Duodenal mucosa (tissue), 2 donors: ENCODE results near the gene SH3TC1.

Experiments
- H3K27ac ChIP-seq: one replicate; pipeline ENCODE4 v1.7.0; 2013; ENCODE audit warnings: low read depth, low read length
- H3K27me3 ChIP-seq, 2 donors: one replicate each; pipeline ENCODE4 v1.7.0; 2013; ENCODE audit warnings: low read length in 2 of 2, control low read depth in 1 of 2; ENCODE audit not compliant: insufficient read depth in 2 of 2, control insufficient read depth in 1 of 2
- H3K36me3 ChIP-seq, 2 donors: one replicate each; pipeline ENCODE4 v1.7.0; 2013; ENCODE audit warnings: low read length in 2 of 2, control low read depth in 1 of 2; ENCODE audit not compliant: insufficient read depth in 2 of 2, control insufficient read depth in 1 of 2
- H3K4me1 ChIP-seq, 2 donors: one replicate each; pipeline ENCODE4 v1.7.0; 2013; ENCODE audit warnings: low read length in 2 of 2, control low read depth in 1 of 2; ENCODE audit not compliant: insufficient read depth in 2 of 2, control insufficient read depth in 1 of 2
- H3K4me3 ChIP-seq, 2 donors: one replicate each; pipeline ENCODE4 v1.7.0; 2013; ENCODE audit warnings: low read length in 2 of 2, low read depth in 1 of 2
- H3K9ac ChIP-seq, 2 donors: one replicate each; pipeline ENCODE4 v1.7.0; 2013; ENCODE audit warnings: low read length in 2 of 2, low read depth in 1 of 2
- H3K9me3 ChIP-seq, 2 donors: one replicate each; pipeline ENCODE4 v1.7.0; 2013; ENCODE audit warnings: low read length in 2 of 2, control low read depth in 1 of 2; ENCODE audit not compliant: control insufficient read depth in 1 of 2

SH3TC1 gene

DNA sequence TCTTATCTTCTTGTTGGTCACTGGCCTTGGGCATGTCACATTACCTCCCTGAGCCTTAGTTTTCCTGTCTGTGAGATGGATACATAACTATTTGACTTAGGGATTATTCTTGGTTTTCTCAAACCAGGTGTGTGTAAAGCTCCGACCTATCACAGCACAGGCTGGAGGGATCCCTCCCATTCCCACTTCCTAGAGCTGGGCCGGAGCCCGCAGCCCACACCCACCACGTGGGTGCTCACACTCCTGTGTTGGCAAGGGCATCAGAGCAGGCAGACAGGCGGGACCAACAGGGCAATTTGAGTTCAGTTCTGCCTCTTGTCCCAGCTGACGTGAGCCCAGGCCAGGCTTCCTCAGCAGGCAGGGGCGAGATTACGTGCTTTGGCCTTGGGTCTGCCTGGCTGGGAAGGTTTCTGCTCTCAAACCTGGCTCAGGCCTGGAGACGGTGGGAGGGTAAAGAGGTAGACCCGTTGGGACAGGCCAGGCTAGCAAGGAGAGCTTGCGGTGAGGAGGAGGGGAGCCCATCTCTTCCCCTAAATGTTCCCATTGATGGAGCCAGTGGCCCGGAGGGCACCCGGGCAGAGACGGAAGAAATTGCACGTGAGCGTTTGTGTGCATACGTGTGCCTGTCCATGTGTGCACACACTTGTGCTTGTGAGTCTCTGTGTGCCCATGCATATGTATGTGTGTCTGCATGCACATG, 734 bp upstream of the SH3TC1 start:
- H3K27me3 ChIP-seq, result peaks cover 0 to 2% of the 10 kb centered on the region in 2 donors
- H3K36me3 ChIP-seq, result no peaks in the 10 kb centered on the region
- H3K27ac ChIP-seq, result peak overlapping the region; percentile 74
- H3K4me3 ChIP-seq, result peak overlapping the region; percentile 58 to 75
- H3K4me1 ChIP-seq, result peaks cover 31 to 39% of the 10 kb centered on the region in 2 donors
- H3K9ac ChIP-seq, result peak overlapping the region; percentile 20 to 71
- H3K9me3 ChIP-seq, result no peaks in the 10 kb centered on the region

DNA sequence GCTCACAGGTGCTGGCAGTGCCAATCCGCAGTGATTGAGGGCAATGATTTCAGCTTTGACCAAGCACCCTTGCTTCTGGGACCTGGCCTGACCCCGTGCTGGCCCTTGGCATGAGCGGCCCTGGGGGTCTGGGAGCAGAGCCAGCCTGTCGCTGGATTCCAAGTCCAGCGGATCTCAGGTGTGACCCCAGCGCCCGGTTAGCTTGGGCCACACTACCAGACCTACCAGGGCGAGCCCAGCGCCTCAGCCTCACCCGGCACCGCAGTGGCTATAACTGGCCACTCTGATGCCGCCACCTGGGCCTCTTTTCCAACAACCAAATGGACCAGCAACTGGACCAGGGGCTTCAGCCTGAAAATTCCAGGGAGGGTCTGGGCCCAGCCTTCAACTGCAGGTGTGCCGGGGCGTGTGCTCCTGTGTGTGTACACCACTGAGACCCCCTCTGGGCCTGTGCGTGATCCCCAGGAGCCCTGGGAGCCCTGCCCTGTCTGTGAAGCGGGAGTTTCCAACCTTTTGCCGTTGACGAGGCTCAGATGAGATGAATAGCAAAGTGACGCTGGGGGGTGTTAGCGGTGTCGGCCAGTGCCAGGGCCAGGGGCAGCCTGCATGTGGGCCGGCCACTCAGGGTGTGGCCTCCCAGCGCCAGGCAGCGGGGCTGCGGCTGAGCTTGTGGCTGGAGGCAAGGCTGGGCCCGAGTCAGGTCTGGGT, 658 bp downstream of the SH3TC1 start:
- Histone ChIP-seq H3K27me3 (no peaks in the 10 kb centered on the region), H3K36me3 (no peaks in the 10 kb centered on the region), H3K27ac (peak overlapping the region; percentile 74), H3K4me3 (peak overlapping the region; percentile 58 to 75), H3K9me3 (no peaks in the 10 kb centered on the region), H3K4me1 (peaks cover 31 to 39% of the 10 kb centered on the region in 2 donors), H3K9ac (peak overlapping the region; percentile 71 to 79)

DNA sequence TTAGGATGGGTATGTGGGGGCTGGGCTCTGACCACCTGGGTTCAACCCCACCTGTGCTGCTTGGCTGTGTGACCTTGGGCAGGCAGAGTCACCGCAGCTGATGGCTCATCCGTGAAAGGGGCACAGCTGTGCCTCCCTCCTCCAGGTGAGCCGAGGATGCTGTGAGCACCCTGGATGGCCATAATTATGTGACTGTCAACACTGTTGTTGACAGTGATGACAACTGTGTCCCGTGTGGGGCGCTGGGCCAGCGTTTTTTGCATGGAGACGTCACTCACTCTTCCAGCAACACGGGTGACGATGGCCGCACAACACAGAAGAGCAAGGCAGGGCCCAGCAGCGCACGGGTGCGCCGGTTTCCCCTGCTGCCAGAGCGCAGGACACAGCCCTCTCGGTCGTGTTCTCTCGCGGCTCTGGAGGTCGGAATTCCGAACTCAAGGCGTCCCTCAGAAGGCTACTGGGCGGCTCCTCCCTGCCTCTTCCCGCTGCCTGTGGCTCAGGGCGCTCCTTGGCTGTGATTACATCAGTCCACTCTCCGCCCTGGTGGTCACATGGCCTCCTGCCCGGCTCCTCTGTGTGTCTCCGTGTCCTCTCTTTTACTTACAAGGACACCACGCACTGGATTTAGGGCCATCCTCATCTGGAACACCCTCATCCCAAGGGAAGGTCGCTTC, 1.3 kb downstream of the SH3TC1 start:
- H3K27me3 ChIP-seq, result no peaks in the 10 kb centered on the region
- peak overlapping the region; percentile 71 to 79 for H3K9ac ChIP-seq

DNA sequence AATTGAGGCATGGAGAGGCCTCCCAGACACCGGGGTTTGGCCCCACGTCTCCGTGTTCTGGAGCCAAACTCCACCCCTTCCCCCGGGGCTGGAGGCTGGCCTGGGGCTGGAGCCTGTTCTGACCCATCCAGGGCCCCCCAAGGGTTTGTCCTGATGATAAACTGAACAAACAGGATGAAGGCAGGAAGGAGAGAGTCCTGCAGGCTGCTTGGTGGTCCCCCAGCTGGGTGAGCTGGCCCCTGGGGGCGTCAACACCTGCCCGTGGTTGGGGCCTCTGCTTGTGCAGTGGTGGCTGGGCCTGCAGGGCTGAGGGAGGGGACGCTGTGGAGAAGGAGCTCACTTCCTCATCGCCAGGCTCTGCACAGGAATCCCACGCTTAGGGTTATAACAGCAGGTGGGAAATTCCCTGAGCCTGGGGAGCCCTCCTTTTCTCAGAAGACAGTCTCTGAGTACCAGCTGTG, 2.3 kb downstream of the SH3TC1 start:
- Histone ChIP-seq H3K9ac (peak overlapping the region in 1 of 2 donors; percentile 79), H3K4me3 (peak overlapping the region; percentile 58 to 75), H3K27me3 (no peaks in the 10 kb centered on the region), H3K9me3 (no peaks in the 10 kb centered on the region), H3K27ac (peak overlapping the region; percentile 74), H3K4me1 (peaks cover 36 to 45% of the 10 kb centered on the region in 2 donors), H3K36me3 (no peaks in the 10 kb centered on the region)

More for the DNA sequence above, 1.3 kb downstream of the SH3TC1 start:
- H3K9me3 ChIP-seq, result no peaks in the 10 kb centered on the region
- H3K4me1 ChIP-seq, result peaks cover 31 to 39% of the 10 kb centered on the region in 2 donors
- no peaks in the 10 kb centered on the region for H3K36me3 ChIP-seq
- peak overlapping the region; percentile 74 for H3K27ac ChIP-seq
- peak overlapping the region; percentile 58 to 75 for H3K4me3 ChIP-seq

DNA sequence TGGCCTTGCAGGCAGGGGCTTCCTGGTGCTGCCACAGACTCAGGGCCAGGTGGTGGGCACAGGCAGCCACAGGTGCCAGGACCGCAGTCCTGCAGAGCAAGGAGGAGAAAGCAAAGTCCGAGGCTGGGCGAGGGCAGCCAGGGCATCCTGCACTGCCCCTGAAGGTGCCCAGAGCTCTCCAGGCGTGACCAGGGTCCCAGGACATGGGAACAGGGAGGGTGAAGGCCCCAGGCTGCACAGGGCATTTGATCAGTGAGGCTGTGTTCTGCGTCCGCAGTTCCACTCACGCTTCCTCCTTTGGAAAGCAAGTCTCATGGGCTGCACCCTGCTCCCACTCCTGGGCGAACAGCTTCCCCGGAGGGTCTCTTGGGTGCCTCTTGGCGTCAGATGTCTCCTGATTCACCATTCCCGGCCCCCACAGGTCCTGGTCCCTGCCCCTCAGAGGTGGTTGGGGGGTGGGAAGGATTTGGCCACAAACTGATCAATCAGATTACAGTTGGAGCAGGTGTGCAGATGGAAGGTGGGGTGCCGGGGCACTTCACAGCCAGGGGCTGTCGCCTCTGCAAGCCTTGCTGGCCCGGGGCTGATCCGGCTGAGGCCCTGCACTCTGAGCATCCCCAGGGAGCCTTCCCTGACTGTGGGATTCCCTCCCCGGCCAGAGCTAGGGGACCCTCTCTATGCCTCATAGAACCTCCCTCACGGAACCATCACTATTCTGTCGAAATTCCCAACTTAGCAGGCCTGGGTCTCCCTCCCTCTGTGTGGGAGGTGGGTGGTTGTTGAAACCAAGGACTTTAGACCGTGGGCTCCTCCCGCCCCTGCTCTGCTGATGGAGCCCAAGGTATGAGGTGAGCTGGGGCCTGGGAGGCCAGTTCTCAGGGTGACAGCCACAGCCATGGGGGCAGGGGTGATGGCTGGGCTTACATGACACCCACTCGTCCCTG, 3.3 kb downstream of the SH3TC1 start:
- Histone ChIP-seq H3K27me3 (no peaks in the 10 kb centered on the region), H3K9ac (no peak overlapping the region), H3K4me1 (peaks cover 36 to 49% of the 10 kb centered on the region in 2 donors), H3K4me3 (peak overlapping the region in 1 of 2 donors; percentile 2), H3K27ac (no peak overlapping the region), H3K36me3 (no peaks in the 10 kb centered on the region), H3K9me3 (no peaks in the 10 kb centered on the region)

DNA sequence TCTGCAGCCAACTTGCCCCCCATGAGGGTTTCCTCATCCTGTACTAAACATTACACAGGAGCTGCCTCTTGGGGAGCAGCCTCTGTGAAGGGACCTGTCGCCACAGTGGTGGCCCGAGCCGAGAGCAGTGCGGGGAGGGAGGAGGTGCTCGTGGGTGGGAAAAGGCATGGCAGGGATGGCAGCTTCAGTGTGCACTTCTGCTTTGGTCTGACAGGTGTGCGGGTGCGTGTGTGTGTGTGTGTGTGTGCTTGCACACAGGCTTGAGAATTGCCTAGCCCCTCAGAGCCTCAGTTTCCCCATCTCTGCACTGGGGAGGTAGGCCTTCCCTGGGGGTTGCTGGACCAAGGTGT, 3.9 kb downstream of the SH3TC1 start:
- H3K9ac ChIP-seq, result no peak overlapping the region
- no peak overlapping the region for H3K4me3 ChIP-seq
- no peaks in the 10 kb centered on the region for H3K9me3 ChIP-seq
- H3K27ac ChIP-seq, result no peak overlapping the region
- H3K4me1 ChIP-seq, result peaks cover 36 to 49% of the 10 kb centered on the region in 2 donors
- peaks cover 0 to 6% of the 10 kb centered on the region in 2 donors for H3K36me3 ChIP-seq
- no peaks in the 10 kb centered on the region for H3K27me3 ChIP-seq

DNA sequence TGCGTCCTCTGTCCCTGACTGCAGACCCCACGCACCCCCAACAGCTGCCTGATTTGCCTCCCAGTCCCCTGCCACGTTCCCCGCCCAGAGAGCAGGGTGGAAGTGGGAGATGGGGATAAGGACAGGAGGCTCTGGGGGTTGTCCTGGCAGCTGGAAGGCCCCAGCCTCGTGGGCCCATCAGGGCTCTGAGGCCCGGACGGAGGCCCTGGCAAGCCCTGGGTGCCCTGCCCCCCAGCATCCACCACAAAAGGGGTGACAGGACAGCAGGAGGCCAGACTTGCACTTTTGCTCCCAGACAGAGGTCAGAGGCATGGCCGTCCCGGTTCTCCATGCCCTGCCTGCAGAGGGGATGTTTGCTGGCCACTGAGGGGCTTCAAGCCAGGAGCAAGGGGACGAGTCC, 4.7 kb downstream of the SH3TC1 start:
- no peak overlapping the region for H3K9ac ChIP-seq
- H3K27ac ChIP-seq, result no peak overlapping the region
- no peak overlapping the region for H3K4me3 ChIP-seq
- H3K27me3 ChIP-seq, result no peaks in the 10 kb centered on the region
- peaks cover 28 to 41% of the 10 kb centered on the region in 2 donors for H3K4me1 ChIP-seq
- H3K36me3 ChIP-seq, result peaks cover 0 to 6% of the 10 kb centered on the region in 2 donors
- no peaks in the 10 kb centered on the region for H3K9me3 ChIP-seq

DNA sequence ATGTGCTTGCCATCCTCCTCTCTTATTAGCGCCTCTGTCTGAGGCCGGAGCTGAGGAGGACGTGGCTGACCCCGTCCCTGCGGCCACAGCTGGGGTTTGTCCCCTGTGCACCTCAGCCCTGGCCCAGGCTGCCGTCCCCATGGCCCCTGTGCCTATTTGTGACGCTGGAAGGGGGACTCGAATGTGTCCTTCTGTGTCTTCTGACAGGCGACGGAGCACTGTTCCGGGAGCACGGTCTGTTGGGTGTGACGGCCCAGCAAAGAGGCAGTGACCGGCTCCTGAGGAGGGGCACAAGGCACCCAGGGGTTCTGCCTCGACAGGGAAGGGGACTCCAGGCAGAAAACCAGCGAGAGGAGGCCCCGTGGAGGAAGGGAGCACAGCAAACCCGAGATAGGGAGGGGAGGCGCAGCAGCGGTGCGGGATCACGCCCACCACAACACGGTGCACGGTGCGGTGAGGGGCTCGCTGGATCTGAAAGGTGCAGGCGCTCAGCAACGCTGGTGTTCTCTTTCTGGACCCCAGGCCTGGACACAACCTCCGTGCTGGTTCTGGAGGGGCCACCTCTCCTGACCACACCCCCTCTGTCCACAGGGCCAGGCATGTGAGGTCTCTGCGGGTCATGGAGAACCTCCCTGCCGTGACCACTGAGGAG, 5.6 kb downstream of the SH3TC1 start:
- H3K36me3 ChIP-seq, result peaks cover 0 to 6% of the 10 kb centered on the region in 2 donors
- H3K27me3 ChIP-seq, result no peaks in the 10 kb centered on the region
- H3K9ac ChIP-seq, result no peak overlapping the region
- H3K4me1 ChIP-seq, result peaks cover 23 to 34% of the 10 kb centered on the region in 2 donors
- H3K9me3 ChIP-seq, result no peaks in the 10 kb centered on the region
- H3K27ac ChIP-seq, result no peak overlapping the region
- H3K4me3 ChIP-seq, result no peak overlapping the region

DNA sequence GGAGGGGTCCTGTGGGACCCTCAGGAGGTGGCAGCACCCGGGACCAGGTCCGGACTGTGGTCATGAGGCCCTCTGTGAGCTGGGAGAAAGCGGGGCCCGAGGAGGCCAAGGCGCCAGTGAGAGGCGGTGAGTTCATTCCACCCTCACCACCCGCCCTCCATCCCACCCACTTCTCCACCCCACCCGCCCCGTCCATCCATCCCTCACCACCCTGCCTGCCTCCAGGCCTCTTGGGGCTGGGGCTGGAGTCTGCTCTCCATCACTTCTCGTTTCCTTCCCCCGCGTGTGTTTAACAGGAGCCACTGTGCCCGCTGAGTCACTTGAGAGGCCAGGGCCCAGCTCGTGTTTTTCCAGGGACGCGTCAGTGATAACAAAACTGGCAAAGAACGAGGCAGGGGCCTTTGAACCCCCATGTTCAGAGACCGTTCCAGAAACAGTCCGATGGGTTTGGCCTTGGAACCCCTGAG, 6.2 kb downstream of the SH3TC1 start:
- H3K4me1 ChIP-seq, result peaks cover 18 to 28% of the 10 kb centered on the region in 2 donors
- H3K36me3 ChIP-seq, result peaks cover 0 to 6% of the 10 kb centered on the region in 2 donors
- H3K9ac ChIP-seq, result no peak overlapping the region
- H3K27me3 ChIP-seq, result no peaks in the 10 kb centered on the region
- H3K9me3 ChIP-seq, result no peaks in the 10 kb centered on the region
- H3K27ac ChIP-seq, result no peak overlapping the region
- no peak overlapping the region for H3K4me3 ChIP-seq
